HepG2 (cell line): ENCODE data around the gene LHFPL6. TPM values are rescaled to one million over a fixed set of nuclear protein-coding genes. Genes with fewer than 3 reads are reported as not detected.

ENCODE experiments used
- ATAC-seq: fragments of 200-7000 bp; cut with Tn5 transposase; 3 replicates; pipeline ENCODE4 v1.9.1; 2020; ENCODE audit warnings: mild to moderate bottlenecking, moderate library complexity
- BruUV-seq: library from RNA; stranded (reverse); fragments of 400-500 nt; replicated peaks from 2 replicates; lab custom pipeline; 2021; lab: Mats Ljungman, UMichigan
- CTCF ChIA-PET: fragments of 300-600 bp; formaldehyde crosslinking; extraction: SDS; loops from one replicate; lab custom pipeline; 2021; ENCODE audit warnings: low total read pairs, inconsistent platforms, low intra/inter-chr PET ratio; lab: Yijun Ruan, JAX
- POLR2A ChIA-PET: fragments of 350-600 bp; sonication (Branson Sonifier 250); formaldehyde crosslinking; loops from one replicate; lab custom pipeline; 2020; ENCODE audit warnings: antibody characterized with exemption, inconsistent platforms; lab: Yijun Ruan, JAX
- DNase-seq: peaks from one replicate; pipeline ENCODE4 v3.0.0-alpha.2; 2015; ENCODE audit warnings: low spot score
- FAIRE-seq: peaks from 3 replicates; lab custom pipeline; 2011; peaks lifted over from hg19 to GRCh38; lab: Jason Lieb, UNC
- H2AFZ ChIP-seq: one replicate; pipeline ENCODE4 v1.6.1; 2011; ENCODE audit warnings: low read length, inconsistent platforms
- H3K27ac ChIP-seq: fragments of 300-600 bp; 3 replicates; pipeline ENCODE4 v1.8.0; 2011; ENCODE audit warnings: mixed run types, mild to moderate bottlenecking, mixed read lengths, low read length, inconsistent platforms; ENCODE audit not compliant: insufficient read depth; ENCODE audit errors: extremely low read length
- H3K27me3 ChIP-seq, 2 experiments: fragments of 200-600 bp in 1 of 2; 2 replicates in 1 of 2; 3 replicates in 1 of 2; pipeline versions ENCODE4 v1.6.0 to v1.8.0; 2011; ENCODE audit warnings: low read length in 2 of 2, mild to moderate bottlenecking in 2 of 2, moderate library complexity in 2 of 2, inconsistent platforms in 1 of 2; ENCODE audit not compliant: insufficient read depth in 2 of 2, control insufficient read depth in 1 of 2
- H3K36me3 ChIP-seq, 2 experiments: fragments of 200-600 bp in 1 of 2; replicated peaks in 1 of 2; 2 replicates in 1 of 2; 3 replicates in 1 of 2; pipeline versions ENCODE4 v1.5.1 to v1.8.0; 2011; ENCODE audit warnings: low read length in 2 of 2, inconsistent platforms in 1 of 2; ENCODE audit not compliant: insufficient read depth in 2 of 2, control insufficient read depth in 1 of 2
- H3K4me1 ChIP-seq: 2 replicates; pipeline ENCODE4 v1.5.1; 2012; ENCODE audit warnings: low read length, inconsistent platforms; ENCODE audit not compliant: insufficient read depth
- H3K4me2 ChIP-seq: 2 replicates; pipeline ENCODE4 v1.6.0; 2011; ENCODE audit warnings: low read depth, low read length, inconsistent platforms
- H3K4me3 ChIP-seq, 3 experiments: fragments of 200-600 bp in 1 of 3; sonication (generic), shearing (Covaris generic) in 1 of 3; replicated peaks in 1 of 3; 2 replicates each; pipeline ENCODE4 v1.5.1; 2011 to 2016; ENCODE audit warnings: low read length in 3 of 3, inconsistent platforms in 2 of 3, low read depth in 2 of 3, mild to moderate bottlenecking in 2 of 3, control low read depth in 1 of 3, mixed read lengths in 1 of 3; ENCODE audit not compliant: insufficient read depth in 1 of 3
- H3K79me2 ChIP-seq: one replicate; pipeline ENCODE4 v1.6.1; 2011; ENCODE audit warnings: low read length, inconsistent platforms; ENCODE audit not compliant: insufficient read depth
- H3K9ac ChIP-seq: 2 replicates; pipeline ENCODE4 v1.6.0; 2011; ENCODE audit warnings: mild to moderate bottlenecking, low read depth, low read length, inconsistent platforms; ENCODE audit not compliant: insufficient read depth
- H3K9me3 ChIP-seq: 2 replicates; pipeline ENCODE4 v1.5.1; 2012; ENCODE audit warnings: mild to moderate bottlenecking, low read length
- H4K20me1 ChIP-seq: 2 replicates; pipeline ENCODE4 v1.6.0; 2011; ENCODE audit warnings: inconsistent platforms, mild to moderate bottlenecking, low read length, moderate library complexity; ENCODE audit not compliant: insufficient read depth
- CAMTA2 ChIP-seq: sonication (generic); formaldehyde crosslinking; IDR thresholded peaks from 2 replicates; pipeline ENCODE4 v1.4.0; 2020; ENCODE audit warnings: mild to moderate bottlenecking, missing genetic modification reagents, borderline replicate concordance
- CEBPB ChIP-seq: IDR thresholded peaks from 2 replicates; pipeline ENCODE4 v1.6.1; 2011; ENCODE audit warnings: low read depth, low read length, improper control_type of control experiment, borderline replicate concordance
- ZNF367 ChIP-seq: sonication (generic); formaldehyde crosslinking; IDR thresholded peaks from 2 replicates; pipeline ENCODE4 v1.4.0; 2020; ENCODE audit warnings: missing genetic modification reagents, borderline replicate concordance
- ZZZ3 ChIP-seq: sonication (generic); formaldehyde crosslinking; IDR thresholded peaks from 2 replicates; pipeline ENCODE4 v1.4.0; 2020; ENCODE audit warnings: missing genetic modification reagents, mild to moderate bottlenecking, borderline replicate concordance
- WGBS: methylation state at CpG from one replicate; pipeline ENCODE4 v1.1.6; 2017; ENCODE audit warnings: low lambda C conversion rate; 5-methylcytosine and 5-hydroxymethylcytosine counted together
- in situ Hi-C: cut with HindIII; loops from 2 replicates; pipeline ENCODE4 v1.10.0; 2017; ENCODE audit warnings: low pct_unique_long_range_greater_than_20kb; ENCODE audit not compliant: extremely low pct_ligation_motif_present
- intact Hi-C: fragments of 100-400 bp; cut with micrococcal nuclease; formaldehyde crosslinking; loops from one replicate; pipeline ENCODE4 v1.10.0; 2022; ENCODE audit not compliant: unreplicated experiment
- polyA plus RNA-seq, 8 experiments: library from polyadenylated mRNA; depleted of rRNA in 3 of 8; stranded (reverse) in 7 of 8; unstranded in 1 of 8; fragments of >200 nt; fragmentation: Illumina TruSeq in 4 of 8; extraction: Trizol in 4 of 8; gene quantifications; 2 replicates each; pipeline versions ENCODE4 v1.2.1 to v1.2.3, GENCODE V29; 2011 to 2016; ENCODE audit warnings: low read depth in 4 of 8, missing spikeins in 1 of 8, mixed read lengths in 1 of 8; ENCODE audit not compliant: insufficient read depth in 1 of 8
- total RNA-seq, 5 experiments: library from RNA; depleted of rRNA; stranded (reverse); fragments of >200 nt; fragmentation: Illumina TruSeq; extraction: Trizol; gene quantifications; 2 replicates each; pipeline ENCODE4 v1.2.3, GENCODE V29; 2016; ENCODE audit warnings: low read depth in 1 of 5
- TF ChIP-seq, protein P1 (sequence below): sonication (generic); formaldehyde crosslinking; conservative IDR thresholded peaks from 2 replicates; pipeline ENCODE4 v1.4.0; 2020; ENCODE audit warnings: missing genetic modification reagents
- TF ChIP-seq, protein P2 (sequence below): sonication (generic); formaldehyde crosslinking; IDR thresholded peaks from 2 replicates; pipeline ENCODE4 v1.4.0; 2020; ENCODE audit warnings: mild to moderate bottlenecking, missing genetic modification reagents

Gene LHFPL6
- total and polyA plus RNA-seq, 2 of the 13 experiments (the other 11 are each of a cell fraction or from before 2014, with no cell fraction given), result not detected

DNA sequence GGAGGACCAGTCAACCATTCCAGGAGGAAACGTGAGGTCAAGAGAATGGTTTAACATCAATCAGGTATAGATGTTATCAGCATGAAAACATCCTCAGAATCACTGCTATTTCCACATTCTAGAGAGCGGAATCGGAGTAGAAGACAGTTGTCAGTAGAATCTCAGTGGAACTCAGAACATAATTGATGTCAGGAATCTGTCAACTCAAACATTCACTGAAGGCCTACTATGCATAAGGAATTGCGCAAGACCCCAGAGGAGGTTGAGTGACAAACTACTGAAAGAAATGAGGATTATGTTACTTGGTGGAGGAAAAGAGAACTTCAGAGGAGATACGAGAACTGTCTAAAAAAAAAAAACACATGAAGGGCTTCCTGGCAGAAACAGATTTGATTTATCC, 97.8 kb downstream of the LHFPL6 start:
- FAIRE-seq, result no peak
- Histone ChIP-seq H3K4me1 (no peaks in the 10 kb centered on the region), H3K27ac (no peak overlapping the region), H3K79me2 (no peaks in the 10 kb centered on the region), H3K9ac (no peak overlapping the region), H4K20me1 (no peaks in the 10 kb centered on the region), H3K36me3 (no peaks in the 10 kb centered on the region), H3K4me2 (no peak overlapping the region), H3K4me3 (no peak overlapping the region), H3K9me3 (no peaks in the 10 kb centered on the region), H3K27me3 (no peaks in the 10 kb centered on the region), H2AFZ (no peak overlapping the region)
- TF ChIP-seq CAMTA2 (CRISPR knock-in tag) (no peak), ZNF367 (CRISPR knock-in tag) (no peak), CEBPB (peak; percentile 79), ZZZ3 (no peak)
- TF ChIP-seq, protein P1, sequence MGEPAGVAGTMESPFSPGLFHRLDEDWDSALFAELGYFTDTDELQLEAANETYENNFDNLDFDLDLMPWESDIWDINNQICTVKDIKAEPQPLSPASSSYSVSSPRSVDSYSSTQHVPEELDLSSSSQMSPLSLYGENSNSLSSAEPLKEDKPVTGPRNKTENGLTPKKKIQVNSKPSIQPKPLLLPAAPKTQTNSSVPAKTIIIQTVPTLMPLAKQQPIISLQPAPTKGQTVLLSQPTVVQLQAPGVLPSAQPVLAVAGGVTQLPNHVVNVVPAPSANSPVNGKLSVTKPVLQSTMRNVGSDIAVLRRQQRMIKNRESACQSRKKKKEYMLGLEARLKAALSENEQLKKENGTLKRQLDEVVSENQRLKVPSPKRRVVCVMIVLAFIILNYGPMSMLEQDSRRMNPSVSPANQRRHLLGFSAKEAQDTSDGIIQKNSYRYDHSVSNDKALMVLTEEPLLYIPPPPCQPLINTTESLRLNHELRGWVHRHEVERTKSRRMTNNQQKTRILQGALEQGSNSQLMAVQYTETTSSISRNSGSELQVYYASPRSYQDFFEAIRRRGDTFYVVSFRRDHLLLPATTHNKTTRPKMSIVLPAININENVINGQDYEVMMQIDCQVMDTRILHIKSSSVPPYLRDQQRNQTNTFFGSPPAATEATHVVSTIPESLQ (CRISPR knock-in tag), result no peak
- TF ChIP-seq, protein P2, sequence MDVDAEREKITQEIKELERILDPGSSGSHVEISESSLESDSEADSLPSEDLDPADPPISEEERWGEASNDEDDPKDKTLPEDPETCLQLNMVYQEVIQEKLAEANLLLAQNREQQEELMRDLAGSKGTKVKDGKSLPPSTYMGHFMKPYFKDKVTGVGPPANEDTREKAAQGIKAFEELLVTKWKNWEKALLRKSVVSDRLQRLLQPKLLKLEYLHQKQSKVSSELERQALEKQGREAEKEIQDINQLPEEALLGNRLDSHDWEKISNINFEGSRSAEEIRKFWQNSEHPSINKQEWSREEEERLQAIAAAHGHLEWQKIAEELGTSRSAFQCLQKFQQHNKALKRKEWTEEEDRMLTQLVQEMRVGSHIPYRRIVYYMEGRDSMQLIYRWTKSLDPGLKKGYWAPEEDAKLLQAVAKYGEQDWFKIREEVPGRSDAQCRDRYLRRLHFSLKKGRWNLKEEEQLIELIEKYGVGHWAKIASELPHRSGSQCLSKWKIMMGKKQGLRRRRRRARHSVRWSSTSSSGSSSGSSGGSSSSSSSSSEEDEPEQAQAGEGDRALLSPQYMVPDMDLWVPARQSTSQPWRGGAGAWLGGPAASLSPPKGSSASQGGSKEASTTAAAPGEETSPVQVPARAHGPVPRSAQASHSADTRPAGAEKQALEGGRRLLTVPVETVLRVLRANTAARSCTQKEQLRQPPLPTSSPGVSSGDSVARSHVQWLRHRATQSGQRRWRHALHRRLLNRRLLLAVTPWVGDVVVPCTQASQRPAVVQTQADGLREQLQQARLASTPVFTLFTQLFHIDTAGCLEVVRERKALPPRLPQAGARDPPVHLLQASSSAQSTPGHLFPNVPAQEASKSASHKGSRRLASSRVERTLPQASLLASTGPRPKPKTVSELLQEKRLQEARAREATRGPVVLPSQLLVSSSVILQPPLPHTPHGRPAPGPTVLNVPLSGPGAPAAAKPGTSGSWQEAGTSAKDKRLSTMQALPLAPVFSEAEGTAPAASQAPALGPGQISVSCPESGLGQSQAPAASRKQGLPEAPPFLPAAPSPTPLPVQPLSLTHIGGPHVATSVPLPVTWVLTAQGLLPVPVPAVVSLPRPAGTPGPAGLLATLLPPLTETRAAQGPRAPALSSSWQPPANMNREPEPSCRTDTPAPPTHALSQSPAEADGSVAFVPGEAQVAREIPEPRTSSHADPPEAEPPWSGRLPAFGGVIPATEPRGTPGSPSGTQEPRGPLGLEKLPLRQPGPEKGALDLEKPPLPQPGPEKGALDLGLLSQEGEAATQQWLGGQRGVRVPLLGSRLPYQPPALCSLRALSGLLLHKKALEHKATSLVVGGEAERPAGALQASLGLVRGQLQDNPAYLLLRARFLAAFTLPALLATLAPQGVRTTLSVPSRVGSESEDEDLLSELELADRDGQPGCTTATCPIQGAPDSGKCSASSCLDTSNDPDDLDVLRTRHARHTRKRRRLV (CRISPR knock-in tag), result no peak
- intact Hi-C loops (no loop called here), in situ Hi-C loops (no loop called here)
- no peak for ATAC-seq
- no TSS peak for BruUV-seq
- DNase-seq, result no peak
- POLR2A ChIA-PET, result no interaction called here
- WGBS, result 49% methylated on average over 5 of the region's 5 CpGs
- CTCF ChIA-PET, result no interaction called here
